Measurements from ENCODE around the gene KLHL7.

- TF ChIP-seq L3MBTL2 (conservative IDR thresholded peaks at IDR 0.05) (no peak), FOXM1 (IDR thresholded peaks at IDR 0.05; ENCODE audit: borderline replicate concordance) (no peak), SP1 (IDR thresholded peaks at IDR 0.05) (no peak), FOXK2 (IDR thresholded peaks at IDR 0.05) (no peak), HDGF (IDR thresholded peaks at IDR 0.05; ENCODE audit: borderline replicate concordance) (no peak), FOXA1 (IDR thresholded peaks at IDR 0.05) (no peak), ELF4 (IDR thresholded peaks at IDR 0.05) (no peak), ARNT (IDR thresholded peaks at IDR 0.05) (no peak), NFRKB (IDR thresholded peaks at IDR 0.05) (no peak), PKNOX1 (IDR thresholded peaks at IDR 0.05) (no peak), TARDBP (IDR thresholded peaks at IDR 0.05) (no peak), CTBP1 (IDR thresholded peaks at IDR 0.05; ENCODE audit: borderline replicate concordance) (no peak), SUZ12 (IDR thresholded peaks at IDR 0.05) (no peak), LEF1 (IDR thresholded peaks at IDR 0.05; ENCODE audit: borderline replicate concordance) (no peak)
These were observed 17.4 kb downstream of the KLHL7 start for GRCh38 chr7:23123007-23123406.
